Mesendoderm (in vitro differentiated cells): ENCODE measurements around the gene NDUFA7. TPM values are rescaled to one million over a fixed set of nuclear protein-coding genes. Genes with fewer than 3 reads are reported as not detected.

Source experiments
- DNase-seq: peaks from one replicate; pipeline ENCODE4 v3.0.0; 2013
- H2AK5ac ChIP-seq: 2 replicates; pipeline ENCODE4 v1.6.1; 2013; ENCODE audit warnings: low read length, inconsistent platforms
- H2BK120ac ChIP-seq: 2 replicates; pipeline ENCODE4 v1.6.1; 2013; ENCODE audit warnings: low read depth, mild to moderate bottlenecking, low read length, moderate library complexity, mixed read lengths
- H2BK15ac ChIP-seq: replicated peaks from 2 replicates; pipeline ENCODE4 v1.6.1; 2013; ENCODE audit warnings: low read depth, mild to moderate bottlenecking, moderate library complexity
- H2BK5ac ChIP-seq: 2 replicates; pipeline ENCODE4 v1.6.1; 2013; ENCODE audit warnings: low read length, inconsistent platforms
- H3K18ac ChIP-seq: 2 replicates; pipeline ENCODE4 v1.6.1; 2013; ENCODE audit warnings: mild to moderate bottlenecking, low read length, mixed read lengths
- H3K23ac ChIP-seq: one replicate; pipeline ENCODE4 v1.6.1; 2013; ENCODE audit warnings: low read length
- H3K27ac ChIP-seq: 2 replicates; pipeline ENCODE4 v1.5.1; 2013; ENCODE audit warnings: low read depth, mild to moderate bottlenecking, inconsistent platforms, low read length, moderate library complexity
- H3K27me3 ChIP-seq: 2 replicates; pipeline ENCODE4 v1.6.1; 2013; ENCODE audit warnings: low read length, control low read depth, mild to moderate bottlenecking, inconsistent platforms; ENCODE audit not compliant: insufficient read depth, poor library complexity
- H3K36me3 ChIP-seq: 2 replicates; pipeline ENCODE4 v1.6.1; 2013; ENCODE audit warnings: low read length, inconsistent platforms; ENCODE audit not compliant: control insufficient read depth, insufficient read depth
- H3K4ac ChIP-seq: one replicate; pipeline ENCODE4 v1.6.1; 2013; ENCODE audit warnings: low read depth, mild to moderate bottlenecking, low read length, moderate library complexity
- H3K4me1 ChIP-seq: 2 replicates; pipeline ENCODE4 v1.6.1; 2013; ENCODE audit warnings: low read depth, low read length, inconsistent platforms; ENCODE audit not compliant: control insufficient read depth
- H3K4me2 ChIP-seq: 2 replicates; pipeline ENCODE4 v1.6.1; 2013; ENCODE audit warnings: low read length
- H3K4me3 ChIP-seq: 2 replicates; pipeline ENCODE4 v1.5.1; 2013; ENCODE audit warnings: mild to moderate bottlenecking, low read length
- H3K56ac ChIP-seq: one replicate; pipeline ENCODE4 v1.6.1; 2013; ENCODE audit warnings: low read length
- H3K79me1 ChIP-seq: 2 replicates; pipeline ENCODE4 v1.6.1; 2013; ENCODE audit warnings: low read length, inconsistent platforms
- H3K79me2 ChIP-seq: 2 replicates; pipeline ENCODE4 v1.6.1; 2013; ENCODE audit warnings: mild to moderate bottlenecking, low read length; ENCODE audit not compliant: control insufficient read depth, insufficient read depth
- H3K9ac ChIP-seq: 2 replicates; pipeline ENCODE4 v1.6.1; 2013; ENCODE audit warnings: low read length, inconsistent platforms
- H4K5ac ChIP-seq: one replicate; pipeline ENCODE4 v1.6.1; 2013; ENCODE audit warnings: low read length
- H4K8ac ChIP-seq: one replicate; pipeline ENCODE4 v1.6.1; 2013; ENCODE audit warnings: low read depth, mild to moderate bottlenecking, control low read depth, low read length, moderate library complexity
- WGBS: extraction: QIAGEN DNeasy Blood & Tissue Kit; methylation state at CpG from one replicate; pipeline ENCODE4 v1.1.7; 2013; ENCODE audit warnings: low lambda C conversion rate, missing lambda C conversion rate; ENCODE audit not compliant: insufficient coverage; ENCODE audit errors: extremely low coverage; 5-methylcytosine and 5-hydroxymethylcytosine counted together
- polyA plus RNA-seq, 2 experiments: library from polyadenylated mRNA; stranded (reverse); fragments of 200-250 nt; gene quantifications; one replicate each; pipeline ENCODE4 v1.2.3, GENCODE V29; 2013

The NDUFA7 gene
- polyA plus RNA-seq (2013, experiment 1 of 2) = 140 TPM
- 141 TPM for polyA plus RNA-seq (2013, experiment 2 of 2)

DNA sequence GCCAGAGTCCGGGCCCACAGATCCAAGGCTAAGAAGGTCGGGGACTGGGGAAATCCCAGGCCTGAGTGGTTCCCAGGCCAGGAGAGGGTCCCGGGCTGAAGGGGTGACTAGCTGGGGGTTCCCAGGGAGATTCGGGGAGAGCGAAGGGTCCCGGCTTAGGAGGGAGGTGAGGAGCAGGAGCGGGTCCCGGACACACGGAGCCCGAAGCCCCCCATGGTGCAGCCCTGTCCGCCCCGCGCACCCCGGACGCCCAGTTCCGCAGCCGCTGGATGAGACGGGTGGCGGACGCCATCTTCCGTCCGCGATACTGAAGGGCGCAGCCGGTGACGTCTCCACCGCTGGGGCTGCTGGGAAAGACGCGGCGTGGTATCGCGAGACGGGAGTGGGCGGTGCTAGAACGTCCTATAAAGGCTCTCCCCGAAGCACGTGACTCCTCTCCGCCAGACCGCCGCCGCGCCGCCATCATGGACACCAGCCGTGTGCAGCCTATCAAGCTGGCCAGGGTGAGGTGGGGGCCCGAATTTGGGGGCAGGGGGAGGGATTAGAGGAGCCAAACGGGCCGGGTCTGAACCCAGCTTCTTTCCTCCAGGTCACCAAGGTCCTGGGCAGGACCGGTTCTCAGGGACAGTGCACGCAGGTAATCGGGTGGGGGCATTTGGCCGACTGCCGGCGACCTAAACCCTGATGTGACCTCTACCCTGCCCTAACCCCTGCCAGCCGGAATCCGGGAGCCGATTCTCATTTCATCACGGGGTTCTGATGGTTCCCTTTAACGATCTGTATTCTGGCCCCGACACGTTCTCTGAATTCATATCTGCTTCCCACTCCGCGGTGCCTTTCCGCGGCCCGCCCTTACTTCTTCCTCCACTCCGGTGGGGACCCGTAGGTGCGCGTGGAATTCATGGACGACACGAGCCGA, at the start of gene NDUFA7, which contains the start of gene RPS28:
TSS of gene NDUFA7 (minus strand) at position 309 of the 919 bp plus-strand sequence. CDS start at position 292, 17 bp downstream.
TSS of gene RPS28 (plus strand) at position 430 of the 919 bp plus-strand sequence. CDS start at position 465, 35 bp downstream.
- Histone ChIP-seq H4K5ac (peak within 1 kb of the TSS; percentile 90), H3K9ac (peak within 1 kb of the TSS; percentile 91), H3K18ac (peak within 1 kb of the TSS; percentile 53), H3K4ac (peak within 1 kb of the TSS; percentile 66), H3K36me3 (peaks cover 7% of the 10 kb centered on the region), H3K4me3 (peak within 1 kb of the TSS; percentile 75), H4K8ac (no peak within 1 kb of the TSS), H2BK5ac (peak within 1 kb of the TSS; percentile 57), H3K4me1 (peaks cover 11% of the 10 kb centered on the region), H2BK15ac (no peak within 1 kb of the TSS), H3K27ac (peak within 1 kb of the TSS; percentile 33), H3K79me1 (peaks cover 12% of the 10 kb centered on the region), H2AK5ac (peak within 1 kb of the TSS; percentile 52), H3K4me2 (peak within 1 kb of the TSS; percentile 95), H3K79me2 (peaks cover 26% of the 10 kb centered on the region), H3K27me3 (no peaks in the 10 kb centered on the region), H3K23ac (peak within 1 kb of the TSS; percentile 3), H3K56ac (peak within 1 kb of the TSS; percentile 96), H2BK120ac (no peak within 1 kb of the TSS)
- peak; percentile 97 for DNase-seq
- no CpG with 5 or more reads among the region's 72 CpGs for WGBS

DNA sequence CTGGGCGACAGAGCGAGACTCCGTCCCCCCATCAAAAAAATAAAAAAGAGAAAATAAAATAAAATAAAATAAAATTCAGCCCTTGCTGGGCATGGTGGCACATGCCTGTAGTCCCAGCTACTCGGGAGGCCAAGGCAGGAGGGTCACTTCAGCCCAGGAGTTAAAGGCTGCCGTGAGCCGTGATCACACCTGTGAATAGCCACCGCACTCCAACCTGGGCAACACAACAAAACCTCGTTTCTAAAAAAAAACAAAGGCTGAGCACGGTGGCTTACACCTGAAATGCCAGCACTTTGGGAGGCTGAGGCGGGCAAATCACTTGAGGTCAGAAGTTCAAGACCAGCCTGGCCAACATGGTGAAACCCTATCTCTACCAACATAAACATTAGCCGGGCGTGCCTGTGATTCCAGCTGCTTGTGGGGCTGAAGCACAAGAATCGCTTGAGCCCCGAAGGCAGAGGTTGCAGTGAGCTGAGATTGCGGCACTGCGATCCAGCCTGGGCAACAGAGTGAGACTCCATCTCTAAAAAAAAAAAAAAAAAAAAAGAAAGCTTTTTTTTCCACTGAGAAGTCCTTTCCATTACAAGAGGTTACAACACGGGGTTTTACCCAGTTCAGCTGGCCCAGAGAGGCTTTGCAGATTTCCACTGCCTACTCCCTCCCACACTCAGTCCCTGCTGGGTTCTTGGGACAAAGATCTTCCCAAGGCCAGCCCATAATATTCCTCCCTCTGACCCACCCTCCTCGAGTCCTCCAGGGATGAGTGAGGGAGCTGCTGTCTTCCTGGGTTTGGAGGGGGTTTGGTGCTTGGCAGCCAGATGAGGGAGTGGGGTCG, 49.2 kb upstream of the NDUFA7 start:
- Histone ChIP-seq H3K4me2 (no peak overlapping the region), H3K4me1 (peaks cover 4% of the 10 kb centered on the region), H3K27ac (no peak overlapping the region), H4K5ac (no peak overlapping the region), H2BK5ac (no peak overlapping the region), H3K79me1 (no peaks in the 10 kb centered on the region), H4K8ac (no peak overlapping the region), H2AK5ac (no peak overlapping the region), H3K4ac (no peak overlapping the region), H2BK120ac (no peak overlapping the region), H3K36me3 (no peaks in the 10 kb centered on the region), H3K4me3 (no peak overlapping the region), H2BK15ac (no peak overlapping the region), H3K18ac (no peak overlapping the region), H3K56ac (no peak overlapping the region), H3K27me3 (no peaks in the 10 kb centered on the region), H3K9ac (no peak overlapping the region), H3K23ac (no peak overlapping the region), H3K79me2 (no peaks in the 10 kb centered on the region)
- WGBS = no CpG with 5 or more reads among the region's 19 CpGs
- no peak for DNase-seq

DNA sequence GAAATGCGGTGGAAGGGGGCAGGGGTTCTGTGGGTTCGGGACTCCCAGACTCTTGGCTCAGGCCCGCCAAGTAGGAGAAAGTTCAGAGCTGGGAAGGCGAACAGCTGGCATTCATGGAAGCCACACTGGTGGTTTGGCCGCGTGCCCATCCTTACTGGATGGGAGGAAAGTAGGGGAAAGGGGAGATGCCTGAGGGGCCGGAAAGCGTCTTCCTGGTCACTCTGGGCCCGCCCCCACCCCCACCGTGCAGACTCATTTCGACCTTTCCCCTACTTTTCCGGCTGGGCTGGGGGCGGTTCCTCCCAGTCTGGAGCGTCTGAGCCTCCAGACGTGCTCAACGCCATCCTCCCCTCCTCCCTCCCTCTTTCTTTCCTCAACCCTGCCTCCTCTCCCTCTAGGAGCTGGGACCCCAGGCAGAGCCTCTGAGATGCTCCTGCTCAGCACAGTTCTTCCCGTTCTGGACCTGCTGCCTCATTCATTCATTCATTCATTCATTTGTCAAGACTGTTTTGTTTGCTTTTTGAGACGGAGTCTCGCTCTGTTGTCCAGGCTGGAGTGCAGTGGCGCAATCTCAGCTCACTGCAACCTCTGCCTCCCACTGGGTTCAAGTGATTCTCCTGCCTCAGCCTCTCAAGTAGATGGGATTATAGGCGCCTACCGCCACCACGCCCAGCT, 46.3 kb upstream of the NDUFA7 start:
- H3K79me2 ChIP-seq = no peaks in the 10 kb centered on the region
- no peak overlapping the region for H2BK120ac ChIP-seq
- peaks cover 4% of the 10 kb centered on the region for H3K4me1 ChIP-seq
- no peak overlapping the region for H4K5ac ChIP-seq
- no CpG with 5 or more reads among the region's 23 CpGs for WGBS
- H2BK15ac ChIP-seq = no peak overlapping the region
- H3K4me3 ChIP-seq = no peak overlapping the region
- peak overlapping the region; percentile 20 for H3K23ac ChIP-seq
- H3K36me3 ChIP-seq = no peaks in the 10 kb centered on the region
- H2BK5ac ChIP-seq = peak overlapping the region; percentile 62
- no peak overlapping the region for H3K4me2 ChIP-seq
- peak overlapping the region; percentile 35 for H3K9ac ChIP-seq
- no peak overlapping the region for H2AK5ac ChIP-seq
- peak overlapping the region; percentile 80 for H3K56ac ChIP-seq
- DNase-seq = peak; percentile 85
- no peak overlapping the region for H3K27ac ChIP-seq
- no peak overlapping the region for H3K4ac ChIP-seq
- no peak overlapping the region for H4K8ac ChIP-seq
- no peak overlapping the region for H3K18ac ChIP-seq
- H3K79me1 ChIP-seq = no peaks in the 10 kb centered on the region
- no peaks in the 10 kb centered on the region for H3K27me3 ChIP-seq

DNA sequence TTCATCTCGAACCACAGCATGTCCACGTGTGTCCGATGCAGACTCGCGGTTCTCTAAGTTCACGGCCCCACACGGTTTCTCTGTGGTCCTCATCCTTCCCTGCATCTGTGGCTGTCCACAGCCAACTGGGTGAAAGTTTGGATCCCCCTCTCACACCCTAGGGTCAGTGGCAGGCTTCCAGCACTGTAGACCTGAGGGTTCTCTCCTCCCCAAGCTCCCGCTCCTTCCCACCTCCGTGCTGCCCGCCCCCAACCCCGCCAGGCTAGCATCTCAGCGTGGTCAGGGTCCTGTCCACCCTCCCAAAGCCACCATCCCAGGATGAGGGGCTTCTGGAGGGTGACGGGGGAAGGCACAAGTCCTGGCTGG, 45.8 kb upstream of the NDUFA7 start:
- H2BK15ac ChIP-seq = no peak overlapping the region
- H3K27ac ChIP-seq = no peak overlapping the region
- no peak for DNase-seq
- no CpG with 5 or more reads among the region's 13 CpGs for WGBS
- no peaks in the 10 kb centered on the region for H3K79me1 ChIP-seq
- no peak overlapping the region for H4K8ac ChIP-seq
- H3K27me3 ChIP-seq = no peaks in the 10 kb centered on the region
- H3K4me3 ChIP-seq = no peak overlapping the region
- no peaks in the 10 kb centered on the region for H3K79me2 ChIP-seq
- H3K56ac ChIP-seq = peak overlapping the region; percentile 66
- peaks cover 4% of the 10 kb centered on the region for H3K4me1 ChIP-seq
- no peak overlapping the region for H3K4ac ChIP-seq
- H3K18ac ChIP-seq = no peak overlapping the region
- no peak overlapping the region for H4K5ac ChIP-seq
- H2BK120ac ChIP-seq = no peak overlapping the region
- H2AK5ac ChIP-seq = peak overlapping the region; percentile 1
- H3K4me2 ChIP-seq = no peak overlapping the region
- no peaks in the 10 kb centered on the region for H3K36me3 ChIP-seq
- H3K9ac ChIP-seq = peak overlapping the region; percentile 35
- peak overlapping the region; percentile 2 for H2BK5ac ChIP-seq
- H3K23ac ChIP-seq = peak overlapping the region; percentile 20

- H3K36me3 ChIP-seq = no peaks in the 10 kb centered on the region
- peaks cover 4% of the 10 kb centered on the region for H3K4me1 ChIP-seq
- no peak overlapping the region for H3K9ac ChIP-seq
- no peak overlapping the region for H4K5ac ChIP-seq
- H4K8ac ChIP-seq = no peak overlapping the region
- no peak overlapping the region for H3K4ac ChIP-seq
- H3K79me2 ChIP-seq = no peaks in the 10 kb centered on the region
- WGBS = no CpG with 5 or more reads among the region's 11 CpGs
- no peak overlapping the region for H3K4me2 ChIP-seq
- H3K18ac ChIP-seq = no peak overlapping the region
- no peak overlapping the region for H2BK5ac ChIP-seq
- H3K27me3 ChIP-seq = no peaks in the 10 kb centered on the region
- no peak overlapping the region for H3K27ac ChIP-seq
- no peaks in the 10 kb centered on the region for H3K79me1 ChIP-seq
- no peak overlapping the region for H2AK5ac ChIP-seq
- H2BK120ac ChIP-seq = no peak overlapping the region
- H3K56ac ChIP-seq = peak overlapping the region; percentile 54
- no peak for DNase-seq
- H3K23ac ChIP-seq = no peak overlapping the region
- H2BK15ac ChIP-seq = no peak overlapping the region
- no peak overlapping the region for H3K4me3 ChIP-seq
These were observed 45.0 kb upstream of the NDUFA7 start for GRCh38 chr19:8366121-8366581.
